HEK293 (cell line): Measurements from ENCODE around the gene GGTA1.

Experiments
- CTCF ChIA-PET: fragments of 350-600 bp; formaldehyde crosslinking; extraction: SDS; loops from one replicate; lab custom pipeline; 2021; ENCODE audit warnings: antibody characterized with exemption; lab: Yijun Ruan, JAX
- POLR2A ChIA-PET: fragments of 300-600 bp; formaldehyde crosslinking; extraction: SDS; loops from one replicate; lab custom pipeline; 2020; ENCODE audit warnings: antibody characterized with exemption, inconsistent platforms; lab: Yijun Ruan, JAX
- H3K27ac ChIP-seq: fragments of 200-500 bp; sonication (Bioruptor generic); 2 replicates; pipeline ENCODE4 v1.5.1; 2014; ENCODE audit warnings: low read depth, low read length, control low read depth, inconsistent platforms; ENCODE audit errors: extremely low read depth
- H3K36me3 ChIP-seq, 2 experiments: fragments of 200-500 bp in 1 of 2; sonication (Bioruptor generic) in 1 of 2; 1 replicate in 1 of 2; 2 replicates in 1 of 2; pipeline ENCODE4 v1.5.1; 2014 to 2017; ENCODE audit warnings: inconsistent platforms in 2 of 2, low read length in 2 of 2; ENCODE audit not compliant: control insufficient read depth in 2 of 2, insufficient read depth in 1 of 2
- H3K4me1 ChIP-seq: fragments of 200-500 bp; sonication (Bioruptor generic); 2 replicates; pipeline ENCODE4 v1.5.1; 2014; ENCODE audit warnings: mild to moderate bottlenecking, low read length, inconsistent platforms; ENCODE audit not compliant: control insufficient read depth, insufficient read depth
- H3K4me3 ChIP-seq: 2 replicates; pipeline ENCODE4 v1.5.1; 2011; ENCODE audit warnings: low read depth, mild to moderate bottlenecking, control low read depth, low read length, moderate library complexity
- H3K9me3 ChIP-seq: fragments of 200-500 bp; sonication (Bioruptor generic); 2 replicates; pipeline ENCODE4 v1.5.1; 2014; ENCODE audit warnings: low read depth, low read length, inconsistent platforms; ENCODE audit not compliant: control insufficient read depth, insufficient read depth
- KLF7 ChIP-seq: fragments of 450-650 bp; formaldehyde crosslinking; IDR thresholded peaks from 2 replicates; pipeline ENCODE4 v1.5.1; 2016; ENCODE audit warnings: missing biosample characterization, missing genetic modification characterization, borderline replicate concordance
- MEIS1 ChIP-seq: sonication (generic); formaldehyde crosslinking; IDR thresholded peaks from 2 replicates; pipeline ENCODE4 v1.8.1; 2022; ENCODE audit warnings: missing genetic modification reagents, mild to moderate bottlenecking, borderline replicate concordance
- YY1 ChIP-seq: fragments of 450-650 bp; formaldehyde crosslinking; IDR thresholded peaks from 2 replicates; pipeline ENCODE4 v1.5.1; 2018; ENCODE audit warnings: missing biosample characterization, missing genetic modification characterization
- ZBTB48 ChIP-seq: fragments of 450-650 bp; formaldehyde crosslinking; IDR thresholded peaks from 2 replicates; pipeline ENCODE4 v1.5.1; 2016; ENCODE audit warnings: missing biosample characterization, missing genetic modification characterization
- ZNF157 ChIP-seq: fragments of 450-650 bp; formaldehyde crosslinking; IDR thresholded peaks from 2 replicates; pipeline ENCODE4 v1.5.1; 2016; ENCODE audit warnings: missing biosample characterization, missing genetic modification characterization
- ZNF19 ChIP-seq: fragments of 450-650 bp; formaldehyde crosslinking; IDR thresholded peaks from 2 replicates; pipeline ENCODE4; 2016; ENCODE audit warnings: missing biosample characterization, missing genetic modification characterization, low read depth
- ZNF221 ChIP-seq: fragments of 450-650 bp; formaldehyde crosslinking; IDR thresholded peaks from 2 replicates; pipeline ENCODE4 v1.5.1; 2017; ENCODE audit warnings: missing biosample characterization, missing genetic modification characterization, borderline replicate concordance
- ZNF274 ChIP-seq, 2 experiments: fragments of 200-500 bp in 1 of 2; fragments of 450-650 bp in 1 of 2; sonication (Bioruptor generic) in 1 of 2; formaldehyde crosslinking in 1 of 2; IDR thresholded peaks; 2 replicates each; pipeline versions ENCODE4 v1.5.1 to v1.6.1; 2014 to 2016; ENCODE audit warnings: borderline replicate concordance in 1 of 2, inconsistent platforms in 1 of 2, low read length in 1 of 2, missing biosample characterization in 1 of 2, missing genetic modification characterization in 1 of 2
- ZNF302 ChIP-seq: fragments of 450-650 bp; formaldehyde crosslinking; IDR thresholded peaks from 2 replicates; pipeline ENCODE4 v1.5.1; 2016; ENCODE audit warnings: missing biosample characterization, missing genetic modification characterization, low read depth
- ZNF366 ChIP-seq: fragments of 450-650 bp; formaldehyde crosslinking; conservative IDR thresholded peaks from 2 replicates; pipeline ENCODE4 v1.5.1; 2016; ENCODE audit warnings: missing biosample characterization, missing genetic modification characterization
- ZNF37A ChIP-seq: fragments of 450-650 bp; IDR thresholded peaks from 2 replicates; pipeline ENCODE4 v1.5.1; 2018; ENCODE audit warnings: missing biosample characterization, missing genetic modification characterization
- ZNF426 ChIP-seq: fragments of 450-650 bp; formaldehyde crosslinking; IDR thresholded peaks from 2 replicates; pipeline ENCODE4 v1.5.1; 2017; ENCODE audit warnings: missing biosample characterization, missing genetic modification characterization, mild to moderate bottlenecking, inconsistent platforms, moderate library complexity
- ZNF514 ChIP-seq: fragments of 450-650 bp; formaldehyde crosslinking; IDR thresholded peaks from 2 replicates; pipeline ENCODE4 v1.5.1; 2016; ENCODE audit warnings: missing biosample characterization, missing genetic modification characterization
- ZNF521 ChIP-seq: fragments of 450-650 bp; formaldehyde crosslinking; IDR thresholded peaks from 2 replicates; pipeline ENCODE4 v1.5.1; 2017; ENCODE audit warnings: missing biosample characterization, mild to moderate bottlenecking, missing genetic modification characterization
- ZNF555 ChIP-seq: fragments of 450-650 bp; formaldehyde crosslinking; conservative IDR thresholded peaks from 2 replicates; pipeline ENCODE4 v1.5.1; 2017; ENCODE audit warnings: missing biosample characterization, mild to moderate bottlenecking, missing genetic modification characterization, inconsistent platforms
- ZNF596 ChIP-seq: fragments of 450-650 bp; IDR thresholded peaks from 2 replicates; pipeline ENCODE4 v1.5.0; 2018; ENCODE audit warnings: missing biosample characterization, mild to moderate bottlenecking, missing genetic modification characterization, moderate library complexity
- ZNF660 ChIP-seq: fragments of 450-650 bp; IDR thresholded peaks from 2 replicates; pipeline ENCODE4 v1.5.1; 2018; ENCODE audit warnings: missing biosample characterization, mild to moderate bottlenecking, missing genetic modification characterization
- ZNF707 ChIP-seq: fragments of 450-650 bp; formaldehyde crosslinking; IDR thresholded peaks from 2 replicates; pipeline ENCODE4 v1.5.1; 2016; ENCODE audit warnings: missing biosample characterization, missing genetic modification characterization
- ZNF776 ChIP-seq: fragments of 450-650 bp; formaldehyde crosslinking; IDR thresholded peaks from 2 replicates; pipeline ENCODE4 v1.5.0; 2017; ENCODE audit warnings: missing biosample characterization, missing genetic modification characterization, borderline replicate concordance
- TF ChIP-seq, protein P1 (sequence below): fragments of 450-650 bp; formaldehyde crosslinking; optimal IDR thresholded peaks from 2 replicates; pipeline ENCODE3; 2016; ENCODE audit warnings: missing biosample characterization, mild to moderate bottlenecking, missing genetic modification characterization
- TF ChIP-seq, protein P2 (sequence below): fragments of 450-650 bp; formaldehyde crosslinking; IDR thresholded peaks from 2 replicates; pipeline ENCODE4 v1.5.1; 2016; ENCODE audit warnings: missing biosample characterization, missing genetic modification characterization
- TF ChIP-seq, protein P3 (sequence below): fragments of 450-650 bp; formaldehyde crosslinking; IDR thresholded peaks from 2 replicates; pipeline ENCODE4 v1.5.1; 2016; ENCODE audit warnings: missing biosample characterization, missing genetic modification characterization

GGTA1 gene

DNA sequence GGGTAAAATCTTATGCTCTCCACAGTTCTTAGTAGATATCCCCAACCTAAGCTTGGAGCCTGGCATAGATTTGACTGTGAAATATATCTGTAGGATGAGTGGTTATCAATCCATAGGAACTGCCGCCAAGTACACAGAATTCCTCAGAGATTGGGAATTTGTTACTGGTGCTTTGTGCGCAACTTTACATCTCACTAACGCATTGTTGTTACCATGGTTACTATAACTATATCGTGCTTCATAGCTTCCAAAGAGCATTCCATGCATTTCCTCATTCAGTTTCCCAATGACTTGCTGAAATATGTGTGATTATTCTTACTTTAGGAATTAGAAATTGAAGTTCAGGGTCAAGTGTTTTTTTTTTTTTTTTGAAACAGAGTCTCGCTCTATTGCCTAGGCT lies 9.5 kb upstream of the GGTA1 start:
- no peak for TF ChIP-seq KLF7 (tag by site-specific recombination)
- no peak for TF ChIP-seq ZNF776 (tag by site-specific recombination)
- no peak for TF ChIP-seq ZNF157
- TF ChIP-seq, protein P1, sequence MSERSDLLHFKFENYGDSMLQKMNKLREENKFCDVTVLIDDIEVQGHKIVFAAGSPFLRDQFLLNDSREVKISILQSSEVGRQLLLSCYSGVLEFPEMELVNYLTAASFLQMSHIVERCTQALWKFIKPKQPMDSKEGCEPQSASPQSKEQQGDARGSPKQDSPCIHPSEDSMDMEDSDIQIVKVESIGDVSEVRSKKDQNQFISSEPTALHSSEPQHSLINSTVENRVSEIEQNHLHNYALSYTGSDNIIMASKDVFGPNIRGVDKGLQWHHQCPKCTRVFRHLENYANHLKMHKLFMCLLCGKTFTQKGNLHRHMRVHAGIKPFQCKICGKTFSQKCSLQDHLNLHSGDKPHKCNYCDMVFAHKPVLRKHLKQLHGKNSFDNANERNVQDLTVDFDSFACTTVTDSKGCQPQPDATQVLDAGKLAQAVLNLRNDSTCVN (tag by site-specific recombination), result no peak
- TF ChIP-seq ZNF366 (tag by site-specific recombination), result no peak
- TF ChIP-seq, protein P2, sequence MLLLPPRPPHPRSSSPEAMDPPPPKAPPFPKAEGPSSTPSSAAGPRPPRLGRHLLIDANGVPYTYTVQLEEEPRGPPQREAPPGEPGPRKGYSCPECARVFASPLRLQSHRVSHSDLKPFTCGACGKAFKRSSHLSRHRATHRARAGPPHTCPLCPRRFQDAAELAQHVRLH (tag by site-specific recombination), result no peak
- no peak for TF ChIP-seq ZNF660 (tag by site-specific recombination)
- TF ChIP-seq ZNF221 (tag by site-specific recombination), result no peak
- no peak for TF ChIP-seq ZNF707 (tag by site-specific recombination)
- no peak for TF ChIP-seq ZNF426 (tag by site-specific recombination)
- TF ChIP-seq MEIS1, result no peak
- no peak for TF ChIP-seq ZNF596 (tag by site-specific recombination)
- no peak for TF ChIP-seq ZNF514 (tag by site-specific recombination)
- Histone ChIP-seq H3K36me3 (no peaks in the 10 kb centered on the region), H3K27ac (no peak overlapping the region), H3K9me3 (no peaks in the 10 kb centered on the region), H3K4me1 (no peaks in the 10 kb centered on the region), H3K4me3 (no peak overlapping the region)
- ChIA-PET CTCF (interaction anchor here (0.6 kb wide), 1 partner anchor 271 kb away, joined by 4 read pairs; no protein-coding TSS in a partner anchor), POLR2A (interaction anchor here (1.6 kb wide), 1 partner anchor 9 kb away, joined by 4 read pairs; the partner anchor contains the start of gene GGTA1)

DNA sequence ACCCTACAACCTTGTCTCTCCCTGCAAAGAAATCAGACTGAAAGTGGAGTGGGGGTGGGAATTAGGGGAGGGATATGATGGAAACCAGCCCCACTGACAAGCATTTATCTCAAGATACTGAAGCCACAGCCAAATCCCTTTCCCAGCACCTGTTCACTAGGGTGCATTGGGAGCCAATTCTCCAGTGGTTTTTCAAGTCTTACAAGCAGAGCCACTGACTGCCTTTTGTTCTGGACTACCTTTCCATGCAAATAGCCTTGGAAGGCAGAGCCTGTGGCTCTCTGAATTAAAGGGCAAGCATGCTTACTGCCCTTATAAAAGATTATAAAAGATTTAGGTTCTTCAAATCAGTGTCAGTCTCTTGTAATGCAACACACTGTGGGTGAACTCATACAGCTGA lies 8.8 kb upstream of the GGTA1 start:
- Histone ChIP-seq H3K9me3 (no peaks in the 10 kb centered on the region), H3K36me3 (no peaks in the 10 kb centered on the region), H3K4me1 (no peaks in the 10 kb centered on the region), H3K27ac (no peak overlapping the region), H3K4me3 (no peak overlapping the region)
- CTCF ChIA-PET, result no interaction called here
- POLR2A ChIA-PET, result no interaction called here
- TF ChIP-seq ZNF555 (tag by site-specific recombination) (no peak), MEIS1 (no peak), ZNF274 (IDR thresholded peaks at IDR 0.05; ENCODE audit: low read length) (no peak), ZNF274 (tag by site-specific recombination; IDR thresholded peaks at IDR 0.05; ENCODE audit: borderline replicate concordance) (no peak), ZNF37A (tag by site-specific recombination) (no peak), ZNF521 (tag by site-specific recombination) (no peak), ZNF302 (tag by site-specific recombination) (no peak), YY1 (tag by site-specific recombination) (no peak), ZBTB48 (tag by site-specific recombination) (no peak), ZNF19 (no peak)
- TF ChIP-seq, protein P3, sequence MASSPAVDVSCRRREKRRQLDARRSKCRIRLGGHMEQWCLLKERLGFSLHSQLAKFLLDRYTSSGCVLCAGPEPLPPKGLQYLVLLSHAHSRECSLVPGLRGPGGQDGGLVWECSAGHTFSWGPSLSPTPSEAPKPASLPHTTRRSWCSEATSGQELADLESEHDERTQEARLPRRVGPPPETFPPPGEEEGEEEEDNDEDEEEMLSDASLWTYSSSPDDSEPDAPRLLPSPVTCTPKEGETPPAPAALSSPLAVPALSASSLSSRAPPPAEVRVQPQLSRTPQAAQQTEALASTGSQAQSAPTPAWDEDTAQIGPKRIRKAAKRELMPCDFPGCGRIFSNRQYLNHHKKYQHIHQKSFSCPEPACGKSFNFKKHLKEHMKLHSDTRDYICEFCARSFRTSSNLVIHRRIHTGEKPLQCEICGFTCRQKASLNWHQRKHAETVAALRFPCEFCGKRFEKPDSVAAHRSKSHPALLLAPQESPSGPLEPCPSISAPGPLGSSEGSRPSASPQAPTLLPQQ (tag by site-specific recombination), result no peak
